ENCODE results near the gene FDX2. TPM values are rescaled to one million over a fixed set of nuclear protein-coding genes. Genes with fewer than 3 reads are reported as not detected.
"Not testable (repeated sequence)": the region's sequence is repeated elsewhere in the genome, so short reads cannot be mapped to it uniquely, and the experiment has no call there.

Gene FDX2
- total RNA-seq, 1 donor from 2014 or later, result 27.4 TPM

DNA sequence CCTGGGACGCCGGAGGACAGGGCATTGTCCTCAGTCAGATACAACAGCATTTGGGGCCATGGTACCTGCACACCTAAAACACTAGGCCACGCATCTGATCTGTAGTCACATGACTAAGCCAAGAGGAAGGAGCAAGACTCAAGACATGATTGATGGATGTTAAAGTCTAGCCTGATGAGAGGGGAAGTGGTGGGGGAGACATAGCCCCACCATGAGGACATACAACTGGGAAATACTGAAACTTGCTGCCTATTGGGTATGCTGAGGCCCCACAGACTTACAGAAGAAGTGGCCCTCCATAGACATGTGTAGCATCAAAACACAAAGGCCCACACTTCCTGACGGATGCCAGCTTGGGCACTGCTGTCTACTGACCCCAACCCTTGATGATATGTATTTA is 30.4 kb downstream of the FDX2 start:
- TF ChIP-seq CTCF (IDR thresholded peaks at IDR 0.05), result no peak
- Mint-ChIP-seq H3K27ac (ENCODE audit: unreplicated experiment) (no peak overlapping the region), H3K4me3 (ENCODE audit: unreplicated experiment) (no peak overlapping the region), H3K36me3 (ENCODE audit: unreplicated experiment) (peaks cover 13% of the 10 kb centered on the region), H3K9me3 (ENCODE audit: unreplicated experiment) (no peaks in the 10 kb centered on the region), H3K27me3 (ENCODE audit: unreplicated experiment) (peaks cover 16% of the 10 kb centered on the region), H3K4me1 (ENCODE audit: unreplicated experiment) (peaks cover 18% of the 10 kb centered on the region)
- no peak for DNase-seq (ENCODE audit: extremely low spot score, unreplicated experiment)

- Mint-ChIP-seq H3K4me1 (ENCODE audit: unreplicated experiment) (peaks cover 13% of the 10 kb centered on the region), H3K27me3 (ENCODE audit: unreplicated experiment) (peaks cover 11% of the 10 kb centered on the region), H3K9me3 (ENCODE audit: unreplicated experiment) (no peaks in the 10 kb centered on the region), H3K36me3 (ENCODE audit: unreplicated experiment) (peaks cover 14% of the 10 kb centered on the region), H3K4me3 (ENCODE audit: unreplicated experiment) (no peak overlapping the region), H3K27ac (ENCODE audit: unreplicated experiment) (no peak overlapping the region)
- no peak for DNase-seq (ENCODE audit: extremely low spot score, unreplicated experiment)
- TF ChIP-seq CTCF (IDR thresholded peaks at IDR 0.05), result no peak
Measured at GRCh38 chr19:10284960-10285278, 30.9 kb downstream of the FDX2 start.

GRCh38 chr19:10284065-10284959 is 31.5 kb downstream of the FDX2 start:
- Mint-ChIP-seq H3K27ac (ENCODE audit: unreplicated experiment) (no peak overlapping the region), H3K36me3 (ENCODE audit: unreplicated experiment) (peaks cover 17% of the 10 kb centered on the region), H3K9me3 (ENCODE audit: unreplicated experiment) (no peaks in the 10 kb centered on the region), H3K4me3 (ENCODE audit: unreplicated experiment) (no peak overlapping the region), H3K4me1 (ENCODE audit: unreplicated experiment) (peaks cover 12% of the 10 kb centered on the region), H3K27me3 (ENCODE audit: unreplicated experiment) (peaks cover 11% of the 10 kb centered on the region)
- TF ChIP-seq CTCF (IDR thresholded peaks at IDR 0.05), result no peak
- no peak for DNase-seq (ENCODE audit: extremely low spot score, unreplicated experiment)

DNA sequence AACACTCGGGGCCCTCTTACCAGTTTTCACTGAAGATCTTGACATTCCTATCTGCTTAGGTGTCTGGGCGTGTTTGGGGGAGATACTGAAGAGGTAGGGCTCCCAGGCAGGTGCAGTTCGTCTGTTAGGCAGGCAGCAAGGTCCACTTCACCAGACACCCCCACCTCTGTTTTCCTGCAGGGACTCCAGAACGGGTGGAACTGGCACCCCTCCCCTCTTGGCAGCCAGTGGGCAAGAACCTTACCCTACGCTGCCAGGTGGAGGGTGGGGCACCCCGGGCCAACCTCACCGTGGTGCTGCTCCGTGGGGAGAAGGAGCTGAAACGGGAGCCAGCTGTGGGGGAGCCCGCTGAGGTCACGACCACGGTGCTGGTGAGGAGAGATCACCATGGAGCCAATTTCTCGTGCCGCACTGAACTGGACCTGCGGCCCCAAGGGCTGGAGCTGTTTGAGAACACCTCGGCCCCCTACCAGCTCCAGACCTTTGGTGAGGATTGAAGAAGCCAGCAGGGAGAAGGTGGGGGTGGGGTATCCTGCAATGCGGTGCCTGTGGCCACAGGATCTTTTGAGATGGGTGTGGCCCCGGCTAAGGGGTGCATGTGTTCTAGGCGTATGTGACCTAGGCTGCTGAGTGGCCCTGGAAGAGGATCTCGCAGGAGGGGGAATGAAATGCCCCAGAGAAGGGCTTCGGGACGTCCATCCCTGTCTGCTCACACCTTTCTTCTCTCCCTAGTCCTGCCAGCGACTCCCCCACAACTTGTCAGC is 32.3 kb downstream of the FDX2 start:
- no peak overlapping the region for H3K27ac Mint-ChIP-seq (ENCODE audit: unreplicated experiment)
- H3K4me1 Mint-ChIP-seq (ENCODE audit: unreplicated experiment), result peaks cover 4% of the 10 kb centered on the region
- no peak for TF ChIP-seq CTCF (IDR thresholded peaks at IDR 0.05)
- H3K36me3 Mint-ChIP-seq (ENCODE audit: unreplicated experiment), result peaks cover 20% of the 10 kb centered on the region
- no peak overlapping the region for H3K4me3 Mint-ChIP-seq (ENCODE audit: unreplicated experiment)
- H3K9me3 Mint-ChIP-seq (ENCODE audit: unreplicated experiment), result no peaks in the 10 kb centered on the region
- H3K27me3 Mint-ChIP-seq (ENCODE audit: unreplicated experiment), result peaks cover 6% of the 10 kb centered on the region
- no peak for DNase-seq (ENCODE audit: extremely low spot score, unreplicated experiment)

DNA sequence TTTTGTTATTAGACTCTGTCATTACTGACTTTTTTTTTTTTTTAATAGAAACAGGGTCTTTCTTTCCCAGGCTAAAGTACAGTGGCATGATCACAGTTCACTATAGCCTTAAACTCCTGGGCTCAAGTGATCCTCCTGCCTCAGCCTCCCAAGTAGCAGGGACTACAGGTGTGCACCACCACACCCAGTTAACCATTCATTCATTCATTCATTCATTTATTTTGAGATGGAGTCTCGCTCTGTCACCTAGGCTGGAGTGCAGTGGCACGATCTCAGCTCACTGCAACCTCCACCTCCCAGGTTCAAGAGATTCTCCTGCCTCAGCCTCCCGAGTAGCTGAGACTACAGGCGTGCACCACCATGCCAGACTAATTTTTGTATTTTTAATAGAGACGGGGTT is 33.8 kb downstream of the FDX2 start:
- not testable (repeated sequence) for DNase-seq (ENCODE audit: extremely low spot score, unreplicated experiment); H3K4me3 Mint-ChIP-seq (ENCODE audit: unreplicated experiment); H3K27me3 Mint-ChIP-seq (ENCODE audit: unreplicated experiment); H3K4me1 Mint-ChIP-seq (ENCODE audit: unreplicated experiment); H3K9me3 Mint-ChIP-seq (ENCODE audit: unreplicated experiment); H3K27ac Mint-ChIP-seq (ENCODE audit: unreplicated experiment)
- peaks cover 20% of the 10 kb centered on the region for H3K36me3 Mint-ChIP-seq (ENCODE audit: unreplicated experiment)
